ENCODE results near the gene PUS1. TPM values are rescaled to one million over a fixed set of nuclear protein-coding genes. Genes with fewer than 3 reads are reported as not detected.

Gene PUS1
- total RNA-seq, 1 experiment from 2014 or later: 77.3 TPM

- ATAC-seq (no peak), DNase-seq (ENCODE audit: low read depth, low spot score) (no peak)
- ChIA-PET CTCF (no interaction called here), RAD21 (ENCODE audit: low non-redundant PET in 1 of 2, low total read pairs in 2 of 2, uncharacterized antibody in 2 of 2, unreplicated experiment in 2 of 2) (interaction anchor here in 1 of 2 experiments (0.7 kb wide), 1 partner anchor 47 kb away, joined by 3 read pairs; no protein-coding TSS in a partner anchor), POLR2A (interaction anchor here (1.0 kb wide), 1 partner anchor 28 kb away, joined by 3 read pairs; no protein-coding TSS in a partner anchor)
- Histone ChIP-seq H2AFZ (ENCODE audit: low read depth, low read length, poor library complexity, severe bottlenecking) (no peak overlapping the region), H3K4me3 (replicated peaks in 1 of 2; ENCODE audit: low read depth in 1 of 2, low read length in 2 of 2) (no peak overlapping the region), H3K9ac (ENCODE audit: low read length) (no peak overlapping the region; the same call in 1 of the 2 replicates), H3K4me2 (ENCODE audit: low read length) (peak overlapping the region; percentile 19; the same call in 1 of the 2 replicates), H3K4me1 (ENCODE audit: control insufficient read depth in 1 of 2, insufficient read depth in 2 of 2, low read length in 2 of 2) (peaks cover 18 to 31% of the 10 kb centered on the region in 2 experiments), H3K36me3 (ENCODE audit: control insufficient read depth in 1 of 2, insufficient read depth in 2 of 2, low read length in 2 of 2) (peaks cover 0 to 2% of the 10 kb centered on the region in 2 experiments; a peak in 1 of 4 replicates), H3K9me2 (ENCODE audit: insufficient read depth) (no peaks in the 10 kb centered on the region), H3K27ac (ENCODE audit: low read depth, low read length) (peak overlapping the region; percentile 17; the same call in 1 of the 2 replicates), H4K20me1 (ENCODE audit: insufficient read depth) (no peaks in the 10 kb centered on the region), H3K79me2 (ENCODE audit: insufficient read depth, low read length) (no peaks in the 10 kb centered on the region), H3K9me3 (ENCODE audit: control insufficient read depth in 1 of 2, insufficient read depth in 1 of 2, low read depth in 1 of 2, low read length in 2 of 2) (no peaks in the 10 kb centered on the region), H3K27me3 (ENCODE audit: insufficient read depth, low read length) (no peaks in the 10 kb centered on the region)
- TF ChIP-seq YY1 (IDR thresholded peaks at IDR 0.05; ENCODE audit: extremely low read depth, insufficient replicate concordance, low read depth, low read length): no peak
- TF ChIP-seq MAX (IDR thresholded peaks at IDR 0.05): no peak
- TF ChIP-seq SIN3A (IDR thresholded peaks at IDR 0.05; ENCODE audit: low read depth): no peak
- no peak for TF ChIP-seq ZNF274 (IDR thresholded peaks at IDR 0.05; ENCODE audit: low read depth, low read length)
- no peak for TF ChIP-seq EGR1 (IDR thresholded peaks at IDR 0.05; ENCODE audit: low read depth)
- intact Hi-C loops (cut with micrococcal nuclease): no loop called here
- no TSS peak for BruUV-seq (replicated peaks)
These were observed 28.7 kb upstream of the PUS1 start for GRCh38 chr12:131900397-131900796.

- intact Hi-C loops (cut with micrococcal nuclease): no loop called here
- ChIA-PET CTCF (no interaction called here), RAD21 (ENCODE audit: low non-redundant PET in 1 of 2, low total read pairs in 2 of 2, uncharacterized antibody in 2 of 2, unreplicated experiment in 2 of 2) (no interaction called here), POLR2A (no interaction called here)
- no peaks in the 10 kb centered on the region for H3K9me2 ChIP-seq (ENCODE audit: insufficient read depth)
- TF ChIP-seq ZNF274 (IDR thresholded peaks at IDR 0.05; ENCODE audit: low read depth, low read length): no peak
- no peak for TF ChIP-seq RAD21 (IDR thresholded peaks at IDR 0.05; ENCODE audit: low read depth)
- TF ChIP-seq ZFX (IDR thresholded peaks at IDR 0.05): no peak
- TF ChIP-seq REST (IDR thresholded peaks at IDR 0.05; ENCODE audit: low read depth): no peak
- no peak overlapping the region for H3K4me2 ChIP-seq (ENCODE audit: low read length)
- DNase-seq (ENCODE audit: low read depth, low spot score) (no peak), ATAC-seq (peak; percentile 7; the same call in 1 of the 2 replicates)
- H3K9me3 ChIP-seq (ENCODE audit: control insufficient read depth in 1 of 2, insufficient read depth in 1 of 2, low read depth in 1 of 2, low read length in 2 of 2): no peaks in the 10 kb centered on the region
- H3K36me3 ChIP-seq (ENCODE audit: control insufficient read depth in 1 of 2, insufficient read depth in 2 of 2, low read length in 2 of 2): peaks cover 0 to 2% of the 10 kb centered on the region in 2 experiments; a peak in 1 of 4 replicates
- H3K79me2 ChIP-seq (ENCODE audit: insufficient read depth, low read length): no peaks in the 10 kb centered on the region
- H3K9ac ChIP-seq (ENCODE audit: low read length): no peak overlapping the region
- H4K20me1 ChIP-seq (ENCODE audit: insufficient read depth): no peaks in the 10 kb centered on the region
- no peak overlapping the region for H3K4me3 ChIP-seq (replicated peaks in 1 of 2; ENCODE audit: low read depth in 1 of 2, low read length in 2 of 2)
- no peak overlapping the region for H2AFZ ChIP-seq (ENCODE audit: low read depth, low read length, poor library complexity, severe bottlenecking)
- no peaks in the 10 kb centered on the region for H3K27me3 ChIP-seq (ENCODE audit: insufficient read depth, low read length)
- peaks cover 10 to 20% of the 10 kb centered on the region in 2 experiments; a peak in 3 of 4 replicates for H3K4me1 ChIP-seq (ENCODE audit: control insufficient read depth in 1 of 2, insufficient read depth in 2 of 2, low read length in 2 of 2)
- BruUV-seq (replicated peaks): no TSS peak
- no peak overlapping the region for H3K27ac ChIP-seq (ENCODE audit: low read depth, low read length)
These were observed 27.4 kb upstream of the PUS1 start for GRCh38 chr12:131901431-131902331.

All from HCT116 (cell line).